HepG2 (cell line): ENCODE results near the gene EGFR. TPM values are rescaled to one million over a fixed set of nuclear protein-coding genes. Genes with fewer than 3 reads are reported as not detected.

ENCODE experiments used
- ATAC-seq: fragments of 200-7000 bp; cut with Tn5 transposase; 3 replicates; pipeline ENCODE4 v1.9.1; 2020; ENCODE audit warnings: mild to moderate bottlenecking, moderate library complexity
- BruUV-seq: library from RNA; stranded (reverse); fragments of 400-500 nt; replicated peaks from 2 replicates; lab custom pipeline; 2021; lab: Mats Ljungman, UMichigan
- CTCF ChIA-PET: fragments of 300-600 bp; formaldehyde crosslinking; extraction: SDS; loops from one replicate; lab custom pipeline; 2021; ENCODE audit warnings: low total read pairs, inconsistent platforms, low intra/inter-chr PET ratio; lab: Yijun Ruan, JAX
- POLR2A ChIA-PET: fragments of 350-600 bp; sonication (Branson Sonifier 250); formaldehyde crosslinking; loops from one replicate; lab custom pipeline; 2020; ENCODE audit warnings: antibody characterized with exemption, inconsistent platforms; lab: Yijun Ruan, JAX
- DNase-seq: peaks from one replicate; pipeline ENCODE4 v3.0.0-alpha.2; 2015; ENCODE audit warnings: low spot score
- FAIRE-seq: peaks from 3 replicates; lab custom pipeline; 2011; peaks lifted over from hg19 to GRCh38; lab: Jason Lieb, UNC
- H2AFZ ChIP-seq: one replicate; pipeline ENCODE4 v1.6.1; 2011; ENCODE audit warnings: low read length, inconsistent platforms
- H3K27ac ChIP-seq: fragments of 300-600 bp; 3 replicates; pipeline ENCODE4 v1.8.0; 2011; ENCODE audit warnings: mixed run types, mild to moderate bottlenecking, mixed read lengths, low read length, inconsistent platforms; ENCODE audit not compliant: insufficient read depth; ENCODE audit errors: extremely low read length
- H3K27me3 ChIP-seq, 2 experiments: fragments of 200-600 bp in 1 of 2; 2 replicates in 1 of 2; 3 replicates in 1 of 2; pipeline versions ENCODE4 v1.6.0 to v1.8.0; 2011; ENCODE audit warnings: low read length in 2 of 2, mild to moderate bottlenecking in 2 of 2, moderate library complexity in 2 of 2, inconsistent platforms in 1 of 2; ENCODE audit not compliant: insufficient read depth in 2 of 2, control insufficient read depth in 1 of 2
- H3K36me3 ChIP-seq, 2 experiments: fragments of 200-600 bp in 1 of 2; replicated peaks in 1 of 2; 2 replicates in 1 of 2; 3 replicates in 1 of 2; pipeline versions ENCODE4 v1.5.1 to v1.8.0; 2011; ENCODE audit warnings: low read length in 2 of 2, inconsistent platforms in 1 of 2; ENCODE audit not compliant: insufficient read depth in 2 of 2, control insufficient read depth in 1 of 2
- H3K4me1 ChIP-seq: 2 replicates; pipeline ENCODE4 v1.5.1; 2012; ENCODE audit warnings: low read length, inconsistent platforms; ENCODE audit not compliant: insufficient read depth
- H3K4me2 ChIP-seq: 2 replicates; pipeline ENCODE4 v1.6.0; 2011; ENCODE audit warnings: low read depth, low read length, inconsistent platforms
- H3K4me3 ChIP-seq, 3 experiments: fragments of 200-600 bp in 1 of 3; sonication (generic), shearing (Covaris generic) in 1 of 3; replicated peaks in 1 of 3; 2 replicates each; pipeline ENCODE4 v1.5.1; 2011 to 2016; ENCODE audit warnings: low read length in 3 of 3, inconsistent platforms in 2 of 3, low read depth in 2 of 3, mild to moderate bottlenecking in 2 of 3, control low read depth in 1 of 3, mixed read lengths in 1 of 3; ENCODE audit not compliant: insufficient read depth in 1 of 3
- H3K79me2 ChIP-seq: one replicate; pipeline ENCODE4 v1.6.1; 2011; ENCODE audit warnings: low read length, inconsistent platforms; ENCODE audit not compliant: insufficient read depth
- H3K9ac ChIP-seq: 2 replicates; pipeline ENCODE4 v1.6.0; 2011; ENCODE audit warnings: mild to moderate bottlenecking, low read depth, low read length, inconsistent platforms; ENCODE audit not compliant: insufficient read depth
- H3K9me3 ChIP-seq: 2 replicates; pipeline ENCODE4 v1.5.1; 2012; ENCODE audit warnings: mild to moderate bottlenecking, low read length
- H4K20me1 ChIP-seq: 2 replicates; pipeline ENCODE4 v1.6.0; 2011; ENCODE audit warnings: inconsistent platforms, mild to moderate bottlenecking, low read length, moderate library complexity; ENCODE audit not compliant: insufficient read depth
- ARHGAP35 ChIP-seq: sonication (generic); formaldehyde crosslinking; IDR thresholded peaks from 2 replicates; pipeline ENCODE4 v1.9.0; 2022; ENCODE audit warnings: mild to moderate bottlenecking, inconsistent platforms, moderate library complexity, missing genetic modification reagents, borderline replicate concordance
- ARNTL ChIP-seq: sonication (generic); formaldehyde crosslinking; IDR thresholded peaks from 2 replicates; pipeline ENCODE4 v1.4.0; 2020; ENCODE audit warnings: mild to moderate bottlenecking, missing genetic modification reagents
- ATF7 ChIP-seq, 2 experiments: fragments of 450-650 bp in 1 of 2; sonication (generic) in 1 of 2; formaldehyde crosslinking in 1 of 2; IDR thresholded peaks; 2 replicates each; pipeline versions ENCODE4 v1.4.0 to v1.6.1; 2016 to 2020; ENCODE audit warnings: antibody characterized with exemption in 1 of 2, mild to moderate bottlenecking in 1 of 2, missing genetic modification reagents in 1 of 2
- E2F5 ChIP-seq: sonication (generic); formaldehyde crosslinking; conservative IDR thresholded peaks from 2 replicates; pipeline ENCODE4 v1.4.0; 2020; ENCODE audit warnings: missing genetic modification reagents
- FOXA3 ChIP-seq: IDR thresholded peaks from 2 replicates; pipeline ENCODE4 v1.6.1; 2016; ENCODE audit warnings: missing genetic modification reagents, missing compliant biosample characterization
- FOXJ3 ChIP-seq: sonication (generic); formaldehyde crosslinking; IDR thresholded peaks from 2 replicates; pipeline ENCODE4 v1.4.0; 2020; ENCODE audit warnings: missing genetic modification reagents, mild to moderate bottlenecking, borderline replicate concordance
- FOXK1 ChIP-seq: sonication (generic); formaldehyde crosslinking; IDR thresholded peaks from 2 replicates; pipeline ENCODE4 v1.4.0; 2020; ENCODE audit warnings: low read depth, missing genetic modification reagents, borderline replicate concordance
- FOXO1 ChIP-seq: sonication (generic); formaldehyde crosslinking; IDR thresholded peaks from 2 replicates; pipeline ENCODE4 v1.4.0; 2020; ENCODE audit warnings: missing genetic modification reagents
- HHEX ChIP-seq: IDR thresholded peaks from 2 replicates; pipeline ENCODE4 v1.6.1; 2016; ENCODE audit warnings: control low read depth
- HOXA3 ChIP-seq: sonication (generic); formaldehyde crosslinking; IDR thresholded peaks from 2 replicates; pipeline ENCODE4 v1.5.0; 2020; ENCODE audit warnings: missing genetic modification reagents
- MIXL1 ChIP-seq: IDR thresholded peaks from 2 replicates; pipeline ENCODE4 v1.6.1; 2016
- NFIC ChIP-seq: IDR thresholded peaks from 2 replicates; pipeline ENCODE4 v1.6.1; 2012; ENCODE audit warnings: mild to moderate bottlenecking, low read length, inconsistent platforms
- PHF21A ChIP-seq: sonication (generic); formaldehyde crosslinking; IDR thresholded peaks from 2 replicates; pipeline ENCODE4 v1.5.0; 2020; ENCODE audit warnings: mild to moderate bottlenecking, missing genetic modification reagents
- PHF5A ChIP-seq: IDR thresholded peaks from one replicate; pipeline ENCODE4 v1.6.1; 2018; ENCODE audit warnings: low read depth, missing genetic modification reagents; ENCODE audit not compliant: unreplicated experiment
- SP4 ChIP-seq: sonication (generic); formaldehyde crosslinking; IDR thresholded peaks from 2 replicates; pipeline ENCODE4 v1.8.1; 2023; ENCODE audit warnings: mild to moderate bottlenecking, missing genetic modification reagents
- ZBTB21 ChIP-seq: sonication (generic); formaldehyde crosslinking; IDR thresholded peaks from 2 replicates; pipeline ENCODE4 v1.4.0; 2020; ENCODE audit warnings: missing genetic modification reagents
- ZBTB43 ChIP-seq: sonication (generic); formaldehyde crosslinking; conservative IDR thresholded peaks from 2 replicates; pipeline ENCODE4 v1.4.0; 2020; ENCODE audit warnings: missing genetic modification reagents
- ZGPAT ChIP-seq: IDR thresholded peaks from 2 replicates; pipeline ENCODE4 v1.6.1; 2016; ENCODE audit warnings: mild to moderate bottlenecking
- ZNF331 ChIP-seq: sonication (generic); formaldehyde crosslinking; IDR thresholded peaks from 2 replicates; pipeline ENCODE4 v1.4.0; 2020; ENCODE audit warnings: missing genetic modification reagents
- ZNF678 ChIP-seq: sonication (generic); formaldehyde crosslinking; IDR thresholded peaks from 2 replicates; pipeline ENCODE4 v1.4.0; 2020; ENCODE audit warnings: mild to moderate bottlenecking, missing genetic modification reagents
- ZNF737 ChIP-seq: sonication (generic); formaldehyde crosslinking; IDR thresholded peaks from 2 replicates; pipeline ENCODE4 v1.5.0; 2020; ENCODE audit warnings: missing genetic modification reagents, mild to moderate bottlenecking, borderline replicate concordance
- ZNF781 ChIP-seq: sonication (generic); formaldehyde crosslinking; IDR thresholded peaks from 2 replicates; pipeline ENCODE4 v1.5.1; 2020; ENCODE audit warnings: borderline replicate concordance, mild to moderate bottlenecking, missing genetic modification reagents; ENCODE audit errors: not compliant biosample characterization
- WGBS: methylation state at CpG from one replicate; pipeline ENCODE4 v1.1.6; 2017; ENCODE audit warnings: low lambda C conversion rate; 5-methylcytosine and 5-hydroxymethylcytosine counted together
- in situ Hi-C: cut with HindIII; loops from 2 replicates; pipeline ENCODE4 v1.10.0; 2017; ENCODE audit warnings: low pct_unique_long_range_greater_than_20kb; ENCODE audit not compliant: extremely low pct_ligation_motif_present
- intact Hi-C: fragments of 100-400 bp; cut with micrococcal nuclease; formaldehyde crosslinking; loops from one replicate; pipeline ENCODE4 v1.10.0; 2022; ENCODE audit not compliant: unreplicated experiment
- polyA plus RNA-seq, 8 experiments: library from polyadenylated mRNA; depleted of rRNA in 3 of 8; stranded (reverse) in 7 of 8; unstranded in 1 of 8; fragments of >200 nt; fragmentation: Illumina TruSeq in 4 of 8; extraction: Trizol in 4 of 8; gene quantifications; 2 replicates each; pipeline versions ENCODE4 v1.2.1 to v1.2.3, GENCODE V29; 2011 to 2016; ENCODE audit warnings: low read depth in 4 of 8, missing spikeins in 1 of 8, mixed read lengths in 1 of 8; ENCODE audit not compliant: insufficient read depth in 1 of 8
- total RNA-seq, 5 experiments: library from RNA; depleted of rRNA; stranded (reverse); fragments of >200 nt; fragmentation: Illumina TruSeq; extraction: Trizol; gene quantifications; 2 replicates each; pipeline ENCODE4 v1.2.3, GENCODE V29; 2016; ENCODE audit warnings: low read depth in 1 of 5

Gene EGFR
- total and polyA plus RNA-seq, 2 of the 13 experiments (the other 11 are each of a cell fraction or from before 2014, with no cell fraction given) = 7.0 to 10.0 TPM

- TF ChIP-seq ZNF737 (no peak), ZBTB43 (CRISPR knock-in tag) (no peak)
These were observed 11.5 kb downstream of the EGFR start (continued) for GRCh38 chr7:55030314-55030713.

- no peaks in the 10 kb centered on the region for H3K9me3 ChIP-seq
- in situ Hi-C loops = no loop called here
- intact Hi-C loops = no loop called here
- H3K27me3 ChIP-seq = no peaks in the 10 kb centered on the region
- no TSS peak for BruUV-seq
- no peak for FAIRE-seq
- ChIA-PET POLR2A (interaction anchor here (0.8 kb wide), 1 partner anchor 148 kb away, joined by 3 read pairs; no protein-coding TSS in a partner anchor), CTCF (no interaction called here)
- H3K79me2 ChIP-seq = no peaks in the 10 kb centered on the region
- H3K36me3 ChIP-seq = no peaks in the 10 kb centered on the region
- peak; percentile 24 for DNase-seq
- peak overlapping the region; percentile 20 for H3K27ac ChIP-seq
- H3K4me1 ChIP-seq = peaks cover 58% of the 10 kb centered on the region
- no peak overlapping the region for H3K9ac ChIP-seq
- ATAC-seq = peak; percentile 89
- no peak overlapping the region for H2AFZ ChIP-seq
- no peaks in the 10 kb centered on the region for H4K20me1 ChIP-seq
- 12% methylated on average over 2 of the region's 2 CpGs for WGBS
- H3K4me3 ChIP-seq = no peak overlapping the region
- H3K4me2 ChIP-seq = no peak overlapping the region
- TF ChIP-seq ZGPAT (CRISPR knock-in tag) (peak; percentile 22; the same call in 1 of the 2 replicates), ZNF781 (CRISPR knock-in tag) (no peak), FOXO1 (CRISPR knock-in tag) (peak; percentile 74; the same call in 1 of the 2 replicates), E2F5 (CRISPR knock-in tag) (no peak), ZNF678 (no peak), ARNTL (0 out of 2 replicates have a peak, but pooled peaks have one; percentile 33), PHF21A (CRISPR knock-in tag) (peak; percentile 43; the same call in 1 of the 2 replicates), FOXJ3 (CRISPR knock-in tag) (peak; percentile 75; the same call in 1 of the 2 replicates), ARHGAP35 (CRISPR knock-in tag) (no peak), MIXL1 (CRISPR knock-in tag) (peak; percentile 85; the same call in 1 of the 2 replicates), ZNF331 (CRISPR knock-in tag) (peak; percentile 31; the same call in 1 of the 2 replicates), FOXA3 (CRISPR knock-in tag) (peak; percentile 83), ATF7 (IDR thresholded peaks at IDR 0.05) (peak; percentile 76), ATF7 (CRISPR knock-in tag; IDR thresholded peaks at IDR 0.05) (peak; percentile 38; the same call in 1 of the 2 replicates), ZBTB21 (peak; percentile 67), NFIC (peak; percentile 68; the same call in 1 of the 2 replicates), HOXA3 (peak; percentile 53; the same call in 1 of the 2 replicates), HHEX (CRISPR knock-in tag) (peak; percentile 19; the same call in 1 of the 2 replicates), PHF5A (no peak), SP4 (CRISPR knock-in tag) (no peak), FOXK1 (CRISPR knock-in tag) (peak; percentile 54; the same call in 1 of the 2 replicates)
These were observed 12.3 kb downstream of the EGFR start for GRCh38 chr7:55031075-55031474.
